Left ventricle myocardium inferior (tissue), 1 donor: ENCODE data around the gene ACYP1. TPM values are rescaled to one million over a fixed set of nuclear protein-coding genes. Genes with fewer than 3 reads are reported as not detected.

Experiments used
- DNase-seq: peaks from one replicate; pipeline ENCODE4 v3.0.0-alpha.2; 2020
- H3K27ac ChIP-seq: fragments of 200-600 bp; replicated peaks from 2 replicates; pipeline ENCODE4 v1.8.0; 2021
- H3K27me3 ChIP-seq: fragments of 200-600 bp; 2 replicates; pipeline ENCODE4 v1.8.0; 2021; ENCODE audit warnings: low read depth
- H3K36me3 ChIP-seq: fragments of 200-600 bp; 2 replicates; pipeline ENCODE4 v1.8.0; 2021
- H3K4me1 ChIP-seq: fragments of 200-600 bp; 2 replicates; pipeline ENCODE4 v1.8.0; 2021
- H3K4me3 ChIP-seq: fragments of 200-600 bp; 2 replicates; pipeline ENCODE4 v1.8.0; 2021; ENCODE audit warnings: mild to moderate bottlenecking, moderate library complexity
- H3K9me3 ChIP-seq: fragments of 200-600 bp; replicated peaks from 2 replicates; pipeline ENCODE4 v1.8.0; 2021
- intact Hi-C: fragments of 100-400 bp; cut with micrococcal nuclease; formaldehyde crosslinking; loops from one replicate; pipeline ENCODE4 v1.11.0; 2022
- total RNA-seq: library from RNA; stranded (reverse); fragmentation: NEBNext Ultra II Directional; extraction: Animal tissue kit (Norgen Biotek cat#: 25700); gene quantifications from one replicate; pipeline ENCODE4 v1.2.1, GENCODE V29; 2021
- TF ChIP-seq, protein P1 (sequence below): fragments of 200-600 bp; IDR thresholded peaks from 2 replicates; pipeline ENCODE4 v1.8.0; 2021; ENCODE audit warnings: antibody characterized with exemption, mild to moderate bottlenecking, borderline replicate concordance
- donor health status: DM: no; HTN: yes; CAD: no; lungs with severe emphysema.

Gene ACYP1
- total RNA-seq, 1 donor from 2014 or later: 14.0 TPM

DNA sequence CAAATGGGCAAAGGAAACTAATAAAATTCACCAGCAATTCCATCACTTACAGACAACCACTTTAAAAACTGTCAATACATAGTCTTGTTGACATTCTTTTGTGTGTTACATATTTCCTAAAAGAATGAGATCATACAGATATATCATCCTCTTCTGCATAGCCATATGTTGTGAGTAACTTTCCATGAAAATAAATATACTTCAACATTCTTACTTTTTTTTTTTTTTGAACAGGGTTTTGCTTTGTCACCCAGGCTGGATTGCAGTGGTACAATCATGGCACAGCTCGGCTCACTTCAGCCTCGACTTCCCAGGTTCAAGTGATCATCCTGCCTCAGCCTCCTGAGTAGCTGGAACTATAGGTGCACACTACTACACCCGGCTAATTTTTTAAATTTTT is 26.5 kb upstream of the ACYP1 start:
- H3K36me3 ChIP-seq: peaks cover 98% of the 10 kb centered on the region
- no peak overlapping the region for H3K4me3 ChIP-seq
- no peaks in the 10 kb centered on the region for H3K9me3 ChIP-seq
- TF ChIP-seq, protein P1, sequence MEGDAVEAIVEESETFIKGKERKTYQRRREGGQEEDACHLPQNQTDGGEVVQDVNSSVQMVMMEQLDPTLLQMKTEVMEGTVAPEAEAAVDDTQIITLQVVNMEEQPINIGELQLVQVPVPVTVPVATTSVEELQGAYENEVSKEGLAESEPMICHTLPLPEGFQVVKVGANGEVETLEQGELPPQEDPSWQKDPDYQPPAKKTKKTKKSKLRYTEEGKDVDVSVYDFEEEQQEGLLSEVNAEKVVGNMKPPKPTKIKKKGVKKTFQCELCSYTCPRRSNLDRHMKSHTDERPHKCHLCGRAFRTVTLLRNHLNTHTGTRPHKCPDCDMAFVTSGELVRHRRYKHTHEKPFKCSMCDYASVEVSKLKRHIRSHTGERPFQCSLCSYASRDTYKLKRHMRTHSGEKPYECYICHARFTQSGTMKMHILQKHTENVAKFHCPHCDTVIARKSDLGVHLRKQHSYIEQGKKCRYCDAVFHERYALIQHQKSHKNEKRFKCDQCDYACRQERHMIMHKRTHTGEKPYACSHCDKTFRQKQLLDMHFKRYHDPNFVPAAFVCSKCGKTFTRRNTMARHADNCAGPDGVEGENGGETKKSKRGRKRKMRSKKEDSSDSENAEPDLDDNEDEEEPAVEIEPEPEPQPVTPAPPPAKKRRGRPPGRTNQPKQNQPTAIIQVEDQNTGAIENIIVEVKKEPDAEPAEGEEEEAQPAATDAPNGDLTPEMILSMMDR: no peak
- no peaks in the 10 kb centered on the region for H3K27me3 ChIP-seq
- H3K27ac ChIP-seq: no peak overlapping the region
- intact Hi-C loops: no loop called here
- no peak for DNase-seq
- no peaks in the 10 kb centered on the region for H3K4me1 ChIP-seq

DNA sequence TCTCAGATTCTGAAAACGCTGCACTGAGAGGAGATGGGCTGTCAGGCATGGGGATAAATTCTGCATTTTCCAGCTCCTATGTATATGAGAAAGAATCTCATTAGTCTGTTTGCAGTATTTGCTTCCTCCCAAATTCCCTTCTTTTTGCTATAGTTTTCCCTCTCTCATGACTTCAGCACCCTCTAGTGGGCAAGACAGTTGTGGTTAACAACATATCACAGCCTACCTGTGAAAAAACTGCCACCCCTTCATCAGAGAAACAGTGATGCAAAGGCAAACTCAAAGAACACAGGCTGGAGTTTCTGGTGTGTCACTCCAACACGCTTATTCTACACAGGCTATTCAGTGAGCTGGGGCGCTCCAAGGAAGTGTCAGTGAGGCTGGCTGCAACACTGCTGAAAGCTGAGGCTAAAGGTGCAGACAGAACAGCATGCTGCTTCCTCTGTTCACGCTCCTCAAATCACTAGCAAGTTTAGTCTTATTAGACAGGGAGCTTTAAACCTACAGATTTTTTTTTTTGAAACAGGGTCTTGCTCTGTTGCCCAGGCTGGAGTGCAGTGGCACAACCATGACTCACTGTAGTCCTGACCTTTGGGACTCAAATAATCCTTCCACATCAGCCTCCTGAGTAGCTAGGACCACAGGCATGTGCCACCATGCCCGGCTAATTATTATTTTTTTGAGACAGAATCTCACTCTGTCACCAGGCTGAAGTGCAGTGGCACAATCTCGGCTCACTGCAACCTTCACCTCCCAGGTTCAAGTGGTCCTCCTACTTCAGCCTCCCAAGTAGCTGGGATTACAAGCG is 24.9 kb upstream of the ACYP1 start:
- no peaks in the 10 kb centered on the region for H3K9me3 ChIP-seq
- DNase-seq: no peak
- intact Hi-C loops: loop anchor here (10.0 kb wide), 1 partner anchor 174 kb away; no protein-coding TSS in a partner anchor
- H3K4me1 ChIP-seq: no peaks in the 10 kb centered on the region
- H3K36me3 ChIP-seq: peaks cover 98% of the 10 kb centered on the region
- TF ChIP-seq, protein P1: peak; percentile 83
- H3K27me3 ChIP-seq: no peaks in the 10 kb centered on the region
- no peak overlapping the region for H3K27ac ChIP-seq
- H3K4me3 ChIP-seq: no peak overlapping the region

GRCh38 chr14:75088153-75088552 is 24.3 kb upstream of the ACYP1 start:
- H3K36me3 ChIP-seq: peaks cover 98% of the 10 kb centered on the region
- no peaks in the 10 kb centered on the region for H3K4me1 ChIP-seq
- no peak overlapping the region for H3K27ac ChIP-seq
- TF ChIP-seq, protein P1: no peak
- intact Hi-C loops: loop anchor here (10.0 kb wide), 1 partner anchor 173 kb away; no protein-coding TSS in a partner anchor
- no peaks in the 10 kb centered on the region for H3K9me3 ChIP-seq
- no peaks in the 10 kb centered on the region for H3K27me3 ChIP-seq
- no peak overlapping the region for H3K4me3 ChIP-seq
- DNase-seq: no peak

GRCh38 chr14:75084513-75084912 is 20.7 kb upstream of the ACYP1 start:
- Histone ChIP-seq H3K4me1 (peaks cover 17% of the 10 kb centered on the region), H3K27ac (no peak overlapping the region), H3K36me3 (peaks cover 62% of the 10 kb centered on the region), H3K4me3 (no peak overlapping the region), H3K27me3 (no peaks in the 10 kb centered on the region), H3K9me3 (no peaks in the 10 kb centered on the region)
- intact Hi-C loops: loop anchor here (10.0 kb wide), 1 partner anchor 170 kb away; no protein-coding TSS in a partner anchor
- TF ChIP-seq, protein P1: peak; percentile 26
- DNase-seq: no peak

DNA sequence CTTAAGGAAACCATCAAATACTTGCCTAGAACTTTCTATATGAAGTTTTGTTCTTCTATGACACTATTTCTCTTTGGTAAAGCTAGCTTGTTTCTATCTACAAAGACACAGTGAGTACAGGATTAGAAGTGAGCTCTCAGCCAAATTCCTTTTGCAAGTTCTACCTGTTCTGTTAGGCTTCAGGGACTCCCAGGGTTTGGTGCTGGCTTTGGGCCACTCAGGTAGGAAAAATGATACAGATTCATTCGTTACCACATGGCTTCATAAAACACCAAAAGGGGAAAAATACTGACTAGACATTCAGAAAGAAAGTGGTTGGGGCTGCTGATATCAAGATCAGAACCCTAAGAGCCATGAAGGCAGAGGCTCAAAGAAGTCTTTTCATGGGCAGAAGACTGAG is 19.4 kb upstream of the ACYP1 start:
- H3K27ac ChIP-seq: no peak overlapping the region

More for the DNA sequence above, 19.4 kb upstream of the ACYP1 start:
- H3K4me1 ChIP-seq: peaks cover 17% of the 10 kb centered on the region
- intact Hi-C loops: loop anchor here (10.0 kb wide), 1 partner anchor 168 kb away; no protein-coding TSS in a partner anchor
- peaks cover 52% of the 10 kb centered on the region for H3K36me3 ChIP-seq
- DNase-seq: no peak
- TF ChIP-seq, protein P1: no peak
- no peak overlapping the region for H3K4me3 ChIP-seq
- no peaks in the 10 kb centered on the region for H3K27me3 ChIP-seq
- no peaks in the 10 kb centered on the region for H3K9me3 ChIP-seq
